Activated CD8-positive, alpha-beta memory T cell treated with anti-CD3 and anti-CD28 coated beads, Interleukin-2, amount 50 U/mL, for 24 hours (primary cell): ENCODE measurements around the gene PRDX5.

Experiments used
- DNase-seq: peaks from one replicate; pipeline ENCODE4 v3.0.0-alpha.2; 2020; ENCODE audit errors: extremely low read depth

The PRDX5 gene

GRCh38 chr11:64362339-64362738, 44.4 kb downstream of the PRDX5 start:
- DNase-seq: no peak

GRCh38 chr11:64364435-64364834, 46.5 kb downstream of the PRDX5 start:
- no peak for DNase-seq

- DNase-seq: no peak
Measured at GRCh38 chr11:64364911-64365310, 47.0 kb downstream of the PRDX5 start.

GRCh38 chr11:64366751-64367150, 48.8 kb downstream of the PRDX5 start:
- no peak for DNase-seq

- no peak for DNase-seq
Measured at GRCh38 chr11:64367931-64368672, 50.2 kb downstream of the PRDX5 start.

GRCh38 chr11:64368673-64369074, 50.8 kb downstream of the PRDX5 start:
- no peak for DNase-seq

- DNase-seq: no peak
Measured at GRCh38 chr11:64369440-64370421, 51.8 kb downstream of the PRDX5 start.

- no peak for DNase-seq
Measured at GRCh38 chr11:64371201-64371600, 53.3 kb downstream of the PRDX5 start.
